Measurements from ENCODE around the gene DHX58.

GRCh38 chr17:42053731-42054500, 58.6 kb downstream of the DHX58 start:
- no peak for TF ChIP-seq CTCF (conservative IDR thresholded peaks at IDR 0.05 in 1 of 2, IDR thresholded peaks at IDR 0.05 in 1 of 2; ENCODE audit: extremely low read depth in 1 of 2, insufficient read depth in 1 of 2, low read depth in 1 of 2, low read length in 2 of 2)
- no peak for TF ChIP-seq EZH2 (IDR thresholded peaks at IDR 0.05; ENCODE audit: borderline replicate concordance, low read length)

Data from mammary epithelial cell (primary cell).